ENCODE measurements around the gene PLXNB2.
A peak's percentile ranks its signal among the peaks of the same experiment; 100 is the strongest.
"Not testable (repeated sequence)": the region's sequence is repeated elsewhere in the genome, so short reads cannot be mapped to it uniquely, and the experiment has no call there.

PLXNB2 gene

DNA sequence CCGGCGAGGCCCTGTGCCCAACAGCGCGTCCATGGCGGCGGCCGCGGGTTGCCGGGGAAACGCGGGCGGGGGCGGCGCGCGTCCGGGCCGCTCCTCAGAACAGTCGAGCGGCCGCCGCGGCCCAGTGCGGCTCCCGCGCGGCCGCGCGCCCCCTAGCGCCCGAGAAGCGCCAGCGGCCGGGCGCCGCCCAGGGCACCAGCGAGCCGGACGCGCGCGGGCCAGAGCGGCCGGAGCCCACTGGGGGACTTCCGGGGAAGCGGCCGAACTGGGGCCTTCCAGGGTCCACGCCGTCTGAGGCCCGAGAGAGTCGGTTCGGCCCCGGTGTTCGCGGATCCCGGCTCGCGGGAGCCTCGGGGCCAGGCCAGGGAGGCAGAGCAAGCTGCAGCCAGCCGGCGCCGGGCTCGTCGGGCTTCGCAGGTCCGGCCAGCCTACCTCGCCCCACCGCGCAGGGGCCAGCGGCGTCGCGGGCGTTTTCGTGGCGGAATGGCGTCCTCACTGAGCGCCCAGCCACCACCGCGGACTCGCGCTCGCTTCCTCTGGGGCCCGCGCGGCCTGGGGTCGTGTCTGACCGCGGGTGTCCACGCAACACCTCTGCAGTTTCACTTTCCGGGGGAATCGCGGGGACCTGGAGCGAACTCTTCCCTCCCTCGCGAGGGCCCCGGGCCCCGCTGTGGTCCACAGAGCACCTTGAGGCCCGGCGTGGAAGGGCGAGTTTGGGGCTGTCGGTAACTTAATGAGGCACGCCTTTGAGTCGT, 19.7 kb upstream of the PLXNB2 start, which contains the start of gene DENND6B:
DENND6B (minus strand) TSS at position 57 of the 755 bp plus-strand sequence; CDS start at position 33, 24 bp downstream.
- DNase-seq, result peak; percentile 69 to 84

DNA sequence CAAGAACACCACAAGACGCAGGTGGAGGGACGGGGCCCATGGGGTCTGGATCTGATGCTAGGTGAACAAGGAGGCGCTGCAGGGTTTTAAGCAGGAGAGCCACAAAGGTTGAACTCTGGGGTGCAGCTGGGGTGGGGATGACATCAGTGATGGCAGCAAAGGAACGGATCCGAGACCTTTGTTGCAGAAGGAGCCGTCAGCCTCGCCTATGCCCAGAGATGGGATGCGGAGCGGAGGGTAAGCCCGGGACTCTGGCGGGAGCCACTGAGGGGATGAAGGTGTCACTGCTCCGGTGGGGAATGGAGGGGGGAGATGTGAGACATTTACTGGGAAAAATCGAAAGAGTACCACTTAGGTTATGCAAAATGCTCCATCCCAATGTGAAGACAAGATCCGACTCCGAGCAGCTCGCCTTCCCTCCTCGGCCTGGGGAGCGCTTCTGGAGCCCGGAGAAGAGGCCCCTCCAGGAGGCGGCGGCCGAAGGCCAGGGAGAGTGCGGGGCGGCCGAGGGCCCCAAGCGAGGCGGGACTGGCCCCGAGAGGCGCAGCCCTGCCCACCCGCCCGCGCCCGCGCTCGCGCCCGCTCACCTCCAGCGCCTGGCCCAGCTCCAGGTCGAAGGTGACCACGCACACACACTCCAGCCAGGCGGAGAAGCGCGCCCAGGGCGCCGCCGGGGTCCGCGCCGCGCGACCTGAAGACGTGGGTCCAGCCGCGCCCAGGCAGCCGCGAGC, 18.9 kb upstream of the PLXNB2 start:
- DNase-seq, result no peak

DNA sequence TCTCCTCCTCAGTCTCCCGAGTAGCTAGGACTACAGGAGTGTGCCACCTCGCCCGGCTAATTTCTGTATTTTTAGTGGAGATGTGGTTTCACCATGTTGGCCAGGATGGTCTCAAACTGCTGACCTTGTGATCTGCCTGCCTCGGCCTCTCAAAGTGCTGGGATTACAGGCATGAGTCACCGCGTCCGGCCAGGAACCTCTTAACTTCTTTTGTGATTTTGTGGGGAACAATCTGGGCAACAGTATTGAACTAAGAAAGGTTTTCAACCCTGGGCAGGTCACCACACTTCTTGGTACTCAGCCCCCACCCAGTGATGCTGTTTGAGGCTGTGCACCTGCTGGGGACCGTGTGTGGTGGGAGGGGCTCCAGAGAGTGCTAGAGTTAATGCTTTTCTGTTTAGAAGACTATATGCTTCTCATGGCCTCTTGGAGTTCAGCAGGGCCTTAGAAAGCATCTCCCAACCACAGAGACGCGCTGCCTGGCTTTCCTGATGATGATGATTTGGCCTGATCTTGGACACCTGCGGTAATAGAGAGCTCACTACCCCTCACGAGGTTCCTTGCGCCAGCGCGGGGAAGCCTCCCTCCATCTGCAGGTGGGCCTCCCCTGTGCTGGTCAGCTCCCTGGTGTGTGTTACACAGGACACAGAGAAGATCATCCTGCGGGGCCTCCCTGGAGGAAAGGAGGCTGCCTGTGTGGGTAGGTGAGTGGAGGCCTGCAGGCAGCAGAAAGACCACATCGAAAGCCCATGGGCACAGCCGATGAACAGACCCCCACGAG, 18.2 kb upstream of the PLXNB2 start:
- DNase-seq, result no peak

DNA sequence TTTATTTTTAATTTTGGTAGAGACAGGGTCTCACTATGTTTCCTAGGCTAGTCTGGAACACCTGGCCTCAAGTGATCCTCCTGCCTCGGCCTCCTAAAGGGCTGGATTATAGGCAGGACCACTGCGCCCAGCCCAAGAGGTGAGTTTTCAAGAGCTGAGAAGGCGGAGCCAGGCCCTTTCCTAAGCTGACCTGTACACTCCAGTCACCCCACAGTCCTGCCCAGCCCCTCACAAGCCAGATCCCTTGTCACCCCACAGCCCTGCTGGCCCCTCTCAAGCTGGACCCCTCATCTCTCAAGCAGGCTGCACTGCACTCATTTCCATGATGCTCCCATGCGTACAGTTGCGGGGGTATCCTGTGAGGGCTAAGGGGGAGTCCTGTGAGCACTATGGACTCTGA, 16.5 kb upstream of the PLXNB2 start:
- DNase-seq, result no peak

DNA sequence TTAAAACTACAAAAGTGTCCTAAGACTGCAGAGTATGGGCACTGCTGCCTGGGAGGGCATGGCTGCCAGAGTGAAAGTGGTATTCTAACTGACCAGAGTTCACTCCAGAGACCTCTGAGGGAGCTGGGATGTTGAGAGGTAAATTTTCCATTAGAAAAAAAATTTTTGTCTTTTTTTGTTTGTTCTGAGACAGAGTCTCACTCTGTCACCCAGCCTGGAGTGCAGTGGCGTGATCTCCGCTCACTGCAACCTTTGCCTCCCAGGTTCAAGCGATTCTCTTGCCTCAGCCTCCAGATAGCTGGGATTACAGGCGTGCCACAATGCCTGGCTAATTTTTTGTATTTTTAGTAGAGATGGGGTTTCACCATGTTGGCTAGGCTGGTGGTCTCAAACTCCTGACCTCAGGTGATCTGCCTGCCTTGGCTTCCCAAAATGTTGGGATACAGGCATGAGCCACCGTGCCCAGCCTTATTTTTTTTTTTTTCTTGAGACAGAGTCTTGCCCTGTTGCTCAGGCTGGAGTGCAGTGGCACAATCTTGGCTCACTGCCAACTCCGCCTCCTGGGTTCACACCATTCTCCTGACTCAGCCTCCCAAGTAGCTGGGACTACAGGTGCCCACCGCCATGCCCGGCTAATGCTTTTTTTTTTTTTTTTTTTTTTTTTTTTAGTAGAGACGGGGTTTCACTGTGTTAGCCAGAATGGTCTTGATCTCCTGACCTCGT, 15.1 kb upstream of the PLXNB2 start:
- DNase-seq, result not testable (repeated sequence)

DNA sequence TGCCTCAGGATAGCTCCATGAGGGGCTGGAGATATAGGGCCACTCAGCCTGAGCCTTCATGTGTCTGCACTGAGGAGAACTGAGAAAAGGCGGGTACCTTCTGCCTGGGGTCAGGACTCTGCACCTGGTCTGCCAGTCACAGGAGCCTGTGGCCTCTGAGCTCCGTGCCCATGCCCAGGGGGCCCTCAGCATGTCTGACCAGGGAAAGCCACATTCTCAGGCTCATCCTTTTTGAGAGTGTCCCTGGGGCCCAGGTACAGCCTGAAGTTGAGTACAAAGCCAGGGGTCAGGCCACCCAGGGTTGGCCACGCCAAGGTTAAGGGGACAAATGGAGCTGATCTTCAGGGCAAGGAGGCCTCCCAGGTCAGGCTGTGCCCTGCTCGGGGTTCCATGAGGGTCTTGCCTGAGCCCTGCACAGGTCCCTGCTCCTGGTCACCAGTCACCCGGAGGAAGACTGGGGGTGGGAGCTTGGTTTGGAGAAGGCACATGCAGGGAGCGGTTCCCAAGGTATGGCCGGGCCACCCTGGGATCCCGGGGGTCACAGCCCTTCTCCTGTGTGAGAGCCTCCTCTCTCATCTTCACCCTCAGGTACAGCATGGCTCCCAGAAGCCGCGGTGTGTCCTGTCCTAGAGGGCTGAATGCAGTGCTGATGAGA, 13.4 kb upstream of the PLXNB2 start:
- DNase-seq, result no peak

DNA sequence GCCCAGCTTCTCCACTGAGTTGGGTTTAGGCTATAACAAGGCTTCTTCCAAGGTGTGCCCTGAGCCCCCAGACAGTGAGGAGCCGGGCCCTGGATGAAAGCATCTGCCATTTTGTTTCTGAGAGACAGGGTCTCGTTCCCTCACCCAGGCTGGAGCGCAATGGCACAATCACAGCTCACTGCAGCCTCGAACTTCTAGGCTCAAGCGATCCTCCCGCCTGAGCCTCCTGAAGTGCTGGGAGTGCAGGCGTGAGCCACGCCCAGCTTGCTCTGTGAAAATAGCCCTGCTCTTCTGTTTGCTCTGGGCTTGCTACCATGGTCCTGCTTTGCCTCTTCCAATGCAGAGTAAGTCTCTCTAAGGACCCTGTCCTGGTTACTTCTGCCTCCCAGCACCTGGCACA, 12.7 kb upstream of the PLXNB2 start:
- no peak for DNase-seq

DNA sequence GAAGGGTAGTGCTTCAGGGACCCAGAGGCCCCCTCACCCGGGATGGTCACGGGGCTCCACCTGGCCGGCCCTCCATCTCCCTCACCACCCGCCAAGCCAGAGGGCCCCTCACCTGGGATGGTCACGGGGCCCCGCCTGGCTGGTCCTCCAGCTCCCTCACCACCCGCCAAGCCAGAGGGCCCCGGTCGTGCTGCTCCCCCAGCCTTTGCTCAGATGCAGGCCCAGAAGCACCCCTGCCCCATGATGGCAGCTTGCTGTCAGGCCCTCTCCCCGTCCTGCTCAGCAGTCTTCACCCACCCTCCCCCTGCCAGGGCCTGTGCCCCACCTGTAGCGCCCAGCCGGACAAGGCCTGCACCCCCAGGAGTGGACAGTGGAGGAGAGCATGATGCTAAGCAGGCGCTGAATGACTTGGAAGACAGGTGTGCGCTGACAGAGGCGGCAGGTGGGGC, 12.1 kb upstream of the PLXNB2 start:
- no peak for DNase-seq

DNA sequence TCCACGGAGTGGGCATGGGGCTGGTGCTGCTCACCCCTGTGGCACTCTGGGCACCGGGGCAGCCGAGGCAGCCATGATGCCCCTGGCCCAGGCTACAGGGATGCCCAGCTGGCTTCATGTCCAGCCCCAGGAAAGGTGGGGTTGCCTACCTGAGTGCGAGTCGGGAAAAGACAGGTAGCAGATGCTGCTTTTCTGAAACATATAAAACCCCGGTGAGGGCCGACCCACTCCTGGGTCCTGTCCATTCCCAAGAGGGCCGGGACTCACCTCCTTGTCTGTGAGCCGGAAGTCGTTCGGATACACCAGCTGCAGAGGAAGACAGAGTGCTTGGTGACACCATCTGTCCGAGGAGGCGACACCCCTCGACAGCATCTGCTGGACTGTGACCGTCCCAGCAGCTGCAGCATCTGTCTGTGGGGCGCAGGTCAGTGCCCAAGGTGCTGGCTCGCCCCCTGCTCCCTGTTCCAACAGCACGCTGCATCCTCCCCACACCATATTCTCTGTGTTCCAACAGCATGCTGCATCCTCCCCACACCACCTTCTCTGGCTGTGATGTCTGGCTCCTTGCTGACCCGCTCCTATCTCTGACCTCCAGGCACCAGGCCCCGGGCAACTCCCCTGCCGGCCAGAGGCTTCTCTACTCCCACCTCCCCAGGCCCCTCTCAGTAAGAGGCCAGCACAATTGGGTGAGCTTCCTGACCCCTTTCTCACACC, 11.4 kb upstream of the PLXNB2 start:
- DNase-seq, result peak; percentile 69 to 91

DNA sequence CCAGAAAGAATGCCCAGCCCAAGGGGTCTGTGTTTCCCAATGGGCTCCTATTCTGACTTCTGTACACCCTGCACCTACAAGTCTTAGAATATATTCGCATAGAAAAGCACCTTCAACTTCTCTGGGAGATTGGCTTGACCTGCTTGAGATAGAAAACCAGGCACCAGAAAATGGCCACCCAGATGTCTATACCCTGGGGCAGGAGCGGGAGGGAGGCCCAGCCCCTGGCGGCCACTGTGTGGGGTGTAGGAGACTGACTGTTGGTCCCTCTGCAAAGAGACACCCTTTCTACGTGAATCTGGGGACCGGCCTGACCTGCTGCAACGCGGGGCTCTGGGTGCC, 10.9 kb upstream of the PLXNB2 start:
- DNase-seq, result no peak

DNA sequence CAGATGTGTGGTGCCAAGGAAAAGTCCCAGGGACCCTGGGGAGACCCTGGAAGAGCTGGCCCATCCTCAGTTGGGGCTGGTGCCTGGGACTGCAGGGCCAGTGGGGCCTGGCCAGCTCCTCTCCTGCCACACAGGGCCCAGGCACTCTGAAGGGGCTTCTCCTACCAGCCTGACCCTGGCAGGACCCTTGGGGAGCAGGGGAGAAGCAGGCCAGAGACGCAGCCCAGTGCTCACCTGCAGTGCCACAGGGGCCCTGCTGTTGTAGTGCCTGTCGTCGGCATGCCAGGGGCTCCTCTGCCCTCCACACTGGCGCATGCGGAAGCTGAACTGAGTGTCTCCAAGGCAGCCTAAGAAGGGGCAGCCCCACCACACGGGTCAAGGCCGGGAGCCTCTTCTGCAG, 10.2 kb upstream of the PLXNB2 start:
- no peak for DNase-seq

DNA sequence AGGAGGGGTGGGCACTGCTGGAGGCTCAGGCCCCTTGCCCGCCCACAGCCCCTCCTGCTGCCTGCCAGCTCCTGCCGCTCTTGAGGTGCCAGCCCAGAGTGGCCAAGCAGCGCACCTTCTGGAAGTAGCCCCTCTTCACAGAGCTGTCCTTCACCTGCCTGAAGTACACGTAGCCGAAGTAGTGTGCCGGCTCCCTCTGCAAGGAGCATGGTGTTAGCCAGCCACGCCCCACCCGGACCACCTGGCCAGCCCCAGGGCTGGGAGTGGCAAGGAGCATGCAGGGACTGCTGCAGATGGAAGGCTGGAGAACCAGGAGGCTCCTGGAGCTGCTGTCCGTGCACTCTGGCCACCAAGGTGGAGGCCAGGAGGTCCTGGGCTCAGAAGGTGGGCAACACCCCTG, 9.7 kb upstream of the PLXNB2 start:
- no peak for DNase-seq

DNA sequence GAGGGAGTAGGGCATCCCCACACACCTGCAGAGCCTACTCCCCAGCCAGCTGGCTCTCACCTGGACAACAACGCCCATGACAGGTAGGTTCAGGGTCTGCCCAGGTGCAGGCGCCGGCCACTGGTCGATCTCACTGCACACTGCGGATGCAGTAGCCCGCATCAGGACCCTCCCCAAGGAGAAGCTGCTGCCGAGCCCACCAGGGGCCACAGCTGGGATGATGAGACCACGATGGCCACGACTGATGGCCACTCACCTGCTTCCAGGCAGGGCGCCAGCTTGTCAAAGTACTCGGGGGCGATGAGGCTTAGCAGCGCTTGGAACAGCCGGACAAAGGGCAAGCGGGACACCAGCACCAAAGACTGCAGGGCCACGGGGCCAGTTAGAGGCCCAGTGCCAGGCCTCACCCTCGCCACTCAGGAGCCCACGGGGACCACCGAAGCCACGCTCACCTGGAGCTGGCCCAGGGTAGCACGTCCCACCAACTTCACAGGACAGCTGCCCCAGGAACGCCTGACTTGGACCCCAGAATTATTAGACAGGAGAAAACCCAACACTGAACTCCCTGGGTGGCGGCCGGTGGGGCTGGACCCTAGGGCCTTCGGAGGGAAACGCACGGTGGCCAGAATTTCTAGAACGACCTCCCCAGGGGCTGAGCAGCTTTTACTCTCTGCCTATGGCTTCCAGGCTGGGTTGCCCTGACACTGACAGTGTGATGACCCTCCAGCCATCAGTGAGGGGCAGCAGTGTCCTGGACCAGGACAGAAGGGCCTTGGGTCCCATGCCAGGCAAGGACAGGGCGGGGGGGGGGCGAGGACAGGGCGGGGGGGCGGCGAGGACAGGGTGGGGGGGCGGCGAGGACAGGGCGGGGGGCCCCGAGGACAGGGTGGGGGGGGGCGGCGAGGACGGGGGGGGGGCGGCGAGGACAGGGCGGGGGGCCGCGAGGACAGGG, 8.9 kb upstream of the PLXNB2 start:
- DNase-seq, result no peak

DNA sequence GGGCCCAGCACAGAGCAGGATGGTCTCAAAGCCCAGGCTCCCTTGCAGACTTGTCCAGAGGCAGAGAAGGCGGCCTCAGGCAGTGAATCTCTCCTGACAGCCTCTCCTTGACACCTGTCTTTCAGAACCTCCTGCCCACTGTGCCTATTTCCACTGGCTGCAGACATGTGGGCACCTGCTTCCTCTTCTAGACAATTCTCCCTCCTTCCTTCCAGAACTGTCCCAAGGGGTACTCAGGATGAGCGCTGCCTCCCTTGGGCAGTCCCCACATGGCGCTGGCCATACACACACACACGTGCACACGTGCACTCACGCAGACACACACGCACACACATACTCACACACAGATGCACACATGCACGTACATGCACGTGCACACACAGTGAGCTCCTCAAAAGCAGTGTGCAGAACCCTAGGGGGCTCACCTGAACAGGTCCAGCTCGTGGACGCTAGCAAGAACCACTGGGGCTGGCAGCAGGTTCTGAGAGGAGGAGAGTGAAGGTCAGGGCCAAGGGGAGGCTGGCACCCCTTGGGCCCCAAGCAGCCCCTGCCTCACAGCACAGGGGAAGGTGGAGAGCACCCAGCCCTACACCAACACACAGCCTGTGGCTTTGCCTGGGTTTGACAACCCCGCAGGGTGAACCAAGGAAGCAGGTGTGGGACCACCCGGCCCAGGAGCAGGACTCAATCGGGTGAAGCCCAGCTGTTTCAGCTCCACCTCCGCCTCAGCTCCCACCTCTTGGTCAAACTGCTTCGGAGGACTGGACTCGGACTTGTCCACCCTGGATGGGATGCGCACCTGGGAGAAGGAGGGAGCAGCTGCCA, 8.1 kb upstream of the PLXNB2 start:
- no peak for DNase-seq

DNA sequence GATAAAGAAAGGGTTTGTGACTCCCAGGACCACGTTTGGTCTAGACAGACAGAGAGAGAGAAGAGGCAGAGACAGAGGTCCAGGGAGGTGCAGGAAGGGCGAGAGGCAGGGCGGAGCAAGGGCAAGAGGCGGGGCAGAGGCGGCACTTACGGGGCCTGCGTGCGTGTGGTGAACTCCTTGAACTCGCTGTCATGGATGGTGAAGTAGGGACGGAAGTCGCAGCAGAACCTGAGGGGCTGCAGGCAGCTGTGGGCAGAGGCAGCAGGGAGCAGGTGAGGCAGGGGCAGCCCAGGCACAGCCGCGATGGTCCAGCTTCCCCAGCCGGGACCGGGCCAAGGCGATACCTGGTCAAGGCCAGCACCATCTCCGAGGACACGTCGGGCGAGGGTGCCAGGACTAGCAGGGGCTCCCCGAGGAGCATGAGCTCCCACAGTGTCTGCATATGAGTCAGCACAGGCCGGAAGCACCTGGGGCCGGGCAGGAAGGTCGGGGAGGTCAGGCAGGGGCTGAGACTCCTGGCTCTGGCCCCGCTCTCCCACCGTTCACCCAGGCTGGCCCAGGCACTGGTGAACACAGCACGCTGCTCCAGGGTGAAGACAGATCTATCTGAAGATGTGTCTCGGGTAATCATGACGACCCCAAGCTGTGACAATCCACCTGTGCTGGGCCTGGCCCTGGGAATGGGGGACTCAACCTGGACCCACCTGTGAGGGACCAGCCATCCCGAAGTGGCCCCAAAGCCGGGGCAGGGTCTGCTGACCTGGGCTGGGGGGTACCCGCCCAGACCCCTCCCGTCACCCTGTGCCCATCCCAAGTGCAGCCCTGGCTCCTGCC, 7.2 kb upstream of the PLXNB2 start:
- no peak for DNase-seq

DNA sequence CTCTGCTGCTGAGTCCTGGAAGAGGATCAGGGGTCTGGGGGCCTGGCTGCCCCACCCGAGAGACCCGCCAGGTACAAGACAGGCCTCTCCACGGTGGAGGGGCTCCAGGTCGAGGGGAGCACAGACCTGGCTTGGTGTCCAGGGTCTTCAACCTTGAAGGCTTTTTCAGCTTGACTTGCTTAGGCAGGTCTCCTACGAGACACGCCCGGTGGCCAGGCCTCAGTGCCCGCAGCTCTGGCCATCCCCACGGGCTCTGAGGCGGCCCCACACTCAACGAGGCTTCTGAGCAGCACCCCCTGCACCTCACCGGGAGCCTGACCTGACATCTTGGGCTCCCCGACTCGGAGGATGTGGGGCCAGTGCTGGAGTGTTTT, 6.6 kb upstream of the PLXNB2 start:
- DNase-seq, result no peak

DNA sequence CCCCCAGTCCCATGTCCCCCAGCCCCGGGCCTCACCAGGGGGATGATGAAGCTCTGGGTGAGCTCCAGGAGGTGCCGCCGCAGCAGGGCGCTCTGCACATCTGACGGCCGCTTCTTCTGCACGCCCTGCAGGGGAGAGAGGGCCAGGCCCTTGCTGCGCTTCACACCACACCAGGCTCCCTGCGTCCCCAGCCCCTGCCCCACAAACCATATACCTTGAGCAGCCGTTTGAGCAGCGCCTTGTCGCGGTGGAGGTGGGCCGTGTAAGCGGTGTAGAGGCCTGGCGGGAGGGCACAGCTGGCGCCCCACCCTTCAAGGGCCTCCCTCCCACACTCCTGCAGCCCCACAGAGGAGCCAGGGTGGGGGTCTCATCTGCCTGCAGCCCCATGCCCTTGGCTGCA, 6.2 kb upstream of the PLXNB2 start:
- DNase-seq, result no peak

DNA sequence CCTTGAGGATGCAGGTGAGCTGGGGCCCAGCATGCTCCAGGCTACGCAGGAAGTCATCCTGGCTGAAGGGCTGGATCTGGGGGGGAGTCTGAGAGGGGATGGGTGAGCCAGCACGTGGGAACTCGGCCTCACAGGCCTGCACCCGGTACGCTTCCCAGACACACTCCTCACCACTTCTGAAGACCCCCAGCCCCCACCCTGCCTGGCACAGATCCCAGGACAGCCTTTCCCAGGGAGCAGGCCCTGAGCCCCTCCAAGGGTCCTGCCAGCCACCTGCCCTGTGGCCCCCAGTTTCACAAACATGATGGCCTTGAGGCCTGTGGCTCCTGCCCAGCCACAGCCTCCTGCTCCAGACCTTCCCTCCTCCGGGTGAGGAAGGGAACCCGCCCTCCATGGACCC, 5.6 kb upstream of the PLXNB2 start:
- no peak for DNase-seq

DNA sequence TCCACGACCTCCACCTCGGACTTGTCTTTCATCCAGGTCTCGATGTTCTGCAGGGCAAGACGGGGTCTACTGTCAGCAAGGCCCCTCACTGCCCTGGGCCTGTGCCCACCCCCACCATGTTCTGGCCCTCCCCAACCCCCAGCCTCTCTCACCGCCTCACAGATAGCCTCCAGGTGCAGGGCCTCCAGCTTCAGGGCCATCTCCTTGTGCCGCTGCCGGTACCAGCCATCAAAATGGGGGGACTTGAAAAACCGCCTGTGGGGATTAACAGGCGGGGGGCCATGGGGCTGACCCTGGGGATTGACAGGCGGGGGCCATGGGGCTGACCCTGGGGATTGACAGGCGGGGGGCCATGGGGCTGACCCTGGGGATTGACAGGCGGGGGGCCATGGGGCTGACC, 4.9 kb upstream of the PLXNB2 start:
- DNase-seq, result no peak

All from NCI-H524 (cell line).